Hindlimb muscle (tissue), 1 donor: ENCODE results near the gene USP46. TPM values are rescaled to one million over a fixed set of nuclear protein-coding genes. Genes with fewer than 3 reads are reported as not detected.

Experiments used
- DNase-seq: peaks from one replicate; pipeline ENCODE4 v3.0.0-alpha.2; 2013
- polyA plus RNA-seq: library from polyadenylated mRNA; unstranded; fragments of 120-200 nt; gene quantifications from one replicate; pipeline ENCODE4 v1.2.1, GENCODE V29; 2013; ENCODE audit not compliant: insufficient read length

Gene USP46, protein sequence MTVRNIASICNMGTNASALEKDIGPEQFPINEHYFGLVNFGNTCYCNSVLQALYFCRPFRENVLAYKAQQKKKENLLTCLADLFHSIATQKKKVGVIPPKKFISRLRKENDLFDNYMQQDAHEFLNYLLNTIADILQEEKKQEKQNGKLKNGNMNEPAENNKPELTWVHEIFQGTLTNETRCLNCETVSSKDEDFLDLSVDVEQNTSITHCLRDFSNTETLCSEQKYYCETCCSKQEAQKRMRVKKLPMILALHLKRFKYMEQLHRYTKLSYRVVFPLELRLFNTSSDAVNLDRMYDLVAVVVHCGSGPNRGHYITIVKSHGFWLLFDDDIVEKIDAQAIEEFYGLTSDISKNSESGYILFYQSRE
- 30.7 TPM for polyA plus RNA-seq

DNA sequence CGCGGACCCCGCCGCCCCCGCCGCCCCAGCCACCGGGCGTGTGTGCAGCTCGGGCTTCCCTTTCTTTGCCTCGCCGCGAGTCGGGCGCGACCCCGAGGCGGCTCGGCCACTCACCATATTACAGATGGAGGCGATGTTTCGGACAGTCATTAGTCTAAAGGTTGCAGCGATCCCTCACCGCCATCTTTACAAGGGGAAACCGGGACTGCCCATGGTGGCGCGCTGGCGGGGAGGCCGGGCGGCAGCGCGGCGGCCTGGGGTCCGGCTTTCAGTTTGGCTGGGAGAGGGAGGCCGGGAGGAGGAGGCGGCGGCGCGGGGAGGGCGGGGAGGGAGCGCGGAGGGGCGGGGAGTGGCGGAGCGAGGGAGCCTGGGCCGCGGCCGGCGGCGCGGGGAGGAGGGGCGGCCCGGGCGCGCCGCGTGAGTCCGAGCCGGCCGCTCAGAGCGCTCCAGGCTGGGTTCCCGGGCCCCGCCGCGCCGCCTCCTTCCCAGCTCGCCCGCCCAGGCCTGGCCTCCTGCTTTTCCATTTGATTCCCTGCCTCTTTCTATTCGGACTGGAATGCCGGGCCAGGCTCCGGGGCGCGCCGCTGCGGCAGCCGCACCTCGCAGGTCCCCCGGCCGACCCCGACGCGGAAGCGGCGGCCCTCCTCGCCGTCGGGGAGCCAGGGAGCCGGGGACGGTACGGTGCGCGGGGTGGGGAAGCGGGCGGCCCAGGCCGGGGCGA, at the start of gene USP46:
Gene USP46 (minus strand): TSS at position 301 of the 721 bp plus-strand sequence. CDS start 151 bp downstream, at position 150.
- peak; percentile 90 for DNase-seq

- DNase-seq: no peak
Observed at GRCh38 chr4:52704661-52705060, 45.6 kb upstream of the USP46 start.

DNA sequence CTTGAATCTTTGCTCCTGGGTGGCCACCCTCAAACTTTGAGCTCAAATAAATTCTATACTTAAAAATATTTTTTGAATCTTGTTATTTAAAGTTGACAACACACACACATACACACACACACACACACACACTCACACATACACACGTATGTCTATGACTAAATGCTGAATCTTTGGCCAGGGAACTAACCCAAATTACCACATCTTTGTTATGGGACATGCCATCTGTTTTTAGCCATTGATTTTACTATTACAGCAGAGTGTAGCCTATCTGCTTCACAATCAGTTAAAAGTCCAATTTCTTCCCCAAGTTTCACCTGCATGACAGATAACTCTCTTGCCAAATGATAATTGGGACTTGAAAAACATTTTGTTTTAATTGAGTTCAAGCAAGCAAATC, 45.0 kb upstream of the USP46 start:
- no peak for DNase-seq

DNA sequence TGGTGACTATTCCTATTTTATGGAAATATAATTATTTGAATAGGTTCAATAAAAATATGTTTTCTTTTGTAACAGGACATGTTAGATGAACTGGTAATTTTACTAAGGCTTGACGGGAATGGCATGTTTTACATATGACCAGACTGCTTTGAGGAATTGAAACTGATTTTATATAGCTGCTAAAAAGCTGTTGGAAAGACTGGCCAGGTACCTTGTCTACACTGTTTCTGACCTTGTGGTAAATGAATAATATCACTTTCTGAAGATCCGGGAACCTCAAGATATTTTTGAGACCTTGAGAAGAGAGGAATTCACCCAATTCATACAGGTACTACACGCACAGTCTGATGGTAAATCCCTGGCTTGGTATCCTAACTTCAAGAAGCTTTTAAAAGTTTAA, 42.1 kb upstream of the USP46 start:
- no peak for DNase-seq

DNA sequence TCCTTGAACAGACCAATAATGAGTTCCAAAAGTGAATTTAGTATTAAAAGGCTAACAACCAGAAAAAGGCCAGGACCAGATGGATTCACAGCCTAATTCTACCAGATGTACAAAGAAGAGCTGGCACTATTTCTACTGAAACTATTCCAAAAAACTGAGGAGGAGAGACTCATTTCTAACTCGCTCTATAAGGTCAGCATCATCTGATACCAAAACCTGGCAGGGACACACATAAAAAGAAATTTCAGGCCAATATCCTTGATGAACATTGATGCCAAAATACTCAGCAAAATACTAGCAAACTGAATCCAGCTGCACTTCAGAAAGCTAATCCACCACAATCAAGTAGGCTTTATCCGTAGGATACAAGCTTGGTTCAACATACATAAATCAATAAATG, 35.8 kb upstream of the USP46 start:
- DNase-seq: no peak

DNA sequence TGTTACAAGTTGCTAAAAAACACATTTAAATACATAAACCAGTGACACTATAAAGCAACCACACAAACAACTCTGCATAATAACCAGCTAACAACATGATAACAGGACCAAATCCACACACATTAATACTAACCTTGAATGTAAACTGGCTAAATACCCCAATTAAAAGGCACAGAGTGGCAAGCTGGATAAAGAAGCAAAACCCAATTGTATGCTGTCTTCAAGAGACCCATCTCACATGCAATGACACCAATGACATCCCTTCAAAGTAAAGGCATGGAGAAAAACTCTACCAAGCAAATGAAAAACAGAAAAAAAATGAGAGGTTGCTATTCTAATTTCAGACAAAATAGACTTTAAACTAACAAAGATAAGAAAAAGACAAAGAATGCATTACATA, 34.4 kb upstream of the USP46 start:
- DNase-seq: no peak

DNA sequence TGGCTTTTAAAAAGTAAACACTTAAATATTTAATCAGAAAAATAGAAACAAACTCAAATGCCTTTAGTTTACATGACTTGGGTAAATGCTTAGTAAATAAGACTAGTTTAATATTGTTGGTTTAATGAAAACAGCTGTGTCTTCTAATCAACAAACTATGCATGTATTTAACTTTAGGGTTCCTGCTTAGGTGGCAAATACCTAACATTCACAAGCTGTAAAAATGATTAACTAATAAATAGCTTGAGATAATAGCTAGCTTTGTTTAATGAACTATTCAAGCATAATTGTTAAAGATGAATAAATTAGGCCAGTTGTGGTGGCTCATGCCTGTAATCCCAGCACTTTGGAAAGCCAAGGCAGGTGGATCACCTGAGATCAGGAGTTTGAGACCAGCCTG, 30.0 kb upstream of the USP46 start:
- no peak for DNase-seq

- no peak for DNase-seq
Observed at GRCh38 chr4:52687696-52688095, 28.6 kb upstream of the USP46 start.

- no peak for DNase-seq
Observed at GRCh38 chr4:52685316-52685715, 26.2 kb upstream of the USP46 start.

GRCh38 chr4:52684896-52685295, 25.8 kb upstream of the USP46 start:
- no peak for DNase-seq

DNA sequence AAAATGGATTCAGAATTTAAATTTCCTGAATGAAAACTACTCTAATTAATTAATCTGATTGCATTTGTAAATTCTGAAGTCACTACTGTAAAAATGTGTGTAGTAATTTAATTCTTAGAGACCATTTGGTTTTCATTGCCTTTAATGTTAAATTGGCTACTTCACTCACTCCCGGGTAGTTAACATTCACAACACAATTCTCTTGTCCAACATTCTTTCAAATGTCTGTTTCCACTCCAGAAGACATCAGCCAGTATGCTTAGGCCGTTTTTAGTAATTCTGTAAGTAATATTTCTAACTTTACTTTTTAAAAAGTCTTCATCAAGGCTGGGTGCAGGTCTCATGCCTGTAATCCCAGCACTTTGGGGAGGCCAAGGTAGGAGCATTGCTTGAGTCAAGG, 21.3 kb upstream of the USP46 start:
- DNase-seq: no peak

DNA sequence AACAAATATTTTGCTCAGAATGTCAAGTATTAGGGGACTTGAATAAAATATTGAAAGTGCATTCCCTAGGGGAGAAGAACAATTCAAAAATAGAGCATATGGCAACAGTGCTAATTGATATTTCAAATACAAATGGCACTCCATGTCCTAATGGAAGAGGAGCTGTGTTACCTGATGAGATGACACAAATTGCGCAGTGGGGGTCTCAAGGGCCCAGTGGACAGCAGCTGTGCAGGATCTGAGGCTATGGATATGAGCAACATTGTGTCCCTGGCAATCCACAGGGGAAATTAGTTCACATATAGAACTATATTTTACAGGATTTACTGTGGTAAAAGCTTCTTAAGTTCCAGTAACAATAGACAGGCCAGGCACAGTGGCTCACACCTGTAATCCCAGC, 17.4 kb upstream of the USP46 start:
- DNase-seq: no peak

DNA sequence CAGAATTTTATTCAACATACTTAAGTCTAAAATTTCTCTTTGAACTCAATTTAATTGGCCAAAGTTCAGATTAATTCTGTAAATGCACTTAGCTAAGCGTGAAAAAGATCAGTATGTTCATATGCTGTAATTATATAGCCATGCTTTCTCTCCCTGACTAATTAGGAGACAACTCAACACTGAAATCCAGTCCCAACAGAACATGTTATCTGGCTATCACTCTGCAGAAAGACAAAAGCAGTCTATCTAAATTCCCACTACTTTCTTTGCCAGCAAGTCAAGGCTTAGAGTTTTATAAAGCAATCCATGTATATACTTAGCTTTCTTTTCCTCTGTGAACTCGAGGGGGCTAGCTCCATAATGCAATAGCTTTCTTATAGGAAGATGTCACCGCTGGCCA, 16.0 kb upstream of the USP46 start:
- no peak for DNase-seq

GRCh38 chr4:52670739-52671138, 11.6 kb upstream of the USP46 start:
- no peak for DNase-seq

DNA sequence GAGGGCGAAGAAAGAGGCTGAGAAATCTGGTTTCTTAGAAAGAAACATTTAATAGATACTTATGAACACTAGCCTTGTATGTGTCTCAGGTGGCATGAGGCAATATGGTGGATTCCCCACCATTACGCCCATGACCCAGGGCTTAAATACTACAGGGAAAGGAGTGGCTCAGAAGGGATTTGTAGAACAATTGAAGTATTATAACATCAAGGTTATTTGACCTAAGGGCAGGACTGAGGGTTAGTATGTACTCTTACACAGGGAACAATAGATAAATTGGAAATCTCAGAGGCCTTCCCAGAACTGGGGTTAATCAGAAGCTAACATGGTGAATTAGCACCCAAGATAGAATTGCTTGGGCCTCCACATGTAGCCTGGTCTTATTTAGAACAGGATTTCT, 11.0 kb upstream of the USP46 start:
- DNase-seq: no peak

GRCh38 chr4:52665592-52665991, 6.5 kb upstream of the USP46 start:
- DNase-seq: no peak

- no peak for DNase-seq
Observed at GRCh38 chr4:52664479-52664878, 5.4 kb upstream of the USP46 start.

GRCh38 chr4:52661966-52662690, 3.0 kb upstream of the USP46 start:
- DNase-seq: no peak

DNA sequence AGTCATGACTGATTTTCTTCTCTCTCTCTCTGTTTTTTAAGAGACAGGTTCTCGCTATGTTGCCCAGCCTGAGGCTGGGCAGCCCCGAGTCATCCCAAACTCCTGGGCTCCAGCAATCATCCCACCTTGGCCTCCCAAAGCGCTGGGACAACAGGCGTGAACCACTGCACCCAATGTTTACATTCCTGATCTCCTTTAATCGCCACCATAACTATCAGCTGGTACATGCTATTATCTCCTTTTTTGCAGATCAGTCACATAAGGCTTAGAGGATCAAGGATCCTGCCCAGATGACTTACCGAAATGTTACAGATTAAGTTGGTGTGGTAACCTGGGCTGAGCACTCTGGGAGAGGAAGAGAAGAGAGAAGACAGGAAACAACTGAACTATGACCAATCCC, 1.5 kb upstream of the USP46 start:
- DNase-seq: no peak

GRCh38 chr4:52659722-52660261, 691 bp upstream of the USP46 start:
- DNase-seq: peak; percentile 51

DNA sequence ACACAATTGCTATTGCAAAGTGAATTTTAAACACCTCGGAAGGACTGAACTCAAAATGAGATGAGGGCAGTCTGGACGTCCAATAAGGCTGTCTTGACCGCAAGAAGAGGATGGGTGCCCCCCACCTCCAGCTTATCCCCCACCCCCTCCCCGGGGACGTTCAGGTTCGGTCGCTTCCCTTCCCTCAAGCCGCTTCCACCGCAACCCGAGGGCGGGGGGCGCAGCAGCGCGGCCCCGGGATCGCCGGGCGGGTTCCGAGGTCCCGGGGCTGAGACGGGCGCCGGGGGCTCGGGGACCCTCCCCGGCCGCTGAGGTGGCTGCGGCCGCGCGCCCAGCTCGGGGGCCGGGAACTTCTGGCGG, 480 bp downstream of the USP46 start:
- peak; percentile 38 for DNase-seq

DNA sequence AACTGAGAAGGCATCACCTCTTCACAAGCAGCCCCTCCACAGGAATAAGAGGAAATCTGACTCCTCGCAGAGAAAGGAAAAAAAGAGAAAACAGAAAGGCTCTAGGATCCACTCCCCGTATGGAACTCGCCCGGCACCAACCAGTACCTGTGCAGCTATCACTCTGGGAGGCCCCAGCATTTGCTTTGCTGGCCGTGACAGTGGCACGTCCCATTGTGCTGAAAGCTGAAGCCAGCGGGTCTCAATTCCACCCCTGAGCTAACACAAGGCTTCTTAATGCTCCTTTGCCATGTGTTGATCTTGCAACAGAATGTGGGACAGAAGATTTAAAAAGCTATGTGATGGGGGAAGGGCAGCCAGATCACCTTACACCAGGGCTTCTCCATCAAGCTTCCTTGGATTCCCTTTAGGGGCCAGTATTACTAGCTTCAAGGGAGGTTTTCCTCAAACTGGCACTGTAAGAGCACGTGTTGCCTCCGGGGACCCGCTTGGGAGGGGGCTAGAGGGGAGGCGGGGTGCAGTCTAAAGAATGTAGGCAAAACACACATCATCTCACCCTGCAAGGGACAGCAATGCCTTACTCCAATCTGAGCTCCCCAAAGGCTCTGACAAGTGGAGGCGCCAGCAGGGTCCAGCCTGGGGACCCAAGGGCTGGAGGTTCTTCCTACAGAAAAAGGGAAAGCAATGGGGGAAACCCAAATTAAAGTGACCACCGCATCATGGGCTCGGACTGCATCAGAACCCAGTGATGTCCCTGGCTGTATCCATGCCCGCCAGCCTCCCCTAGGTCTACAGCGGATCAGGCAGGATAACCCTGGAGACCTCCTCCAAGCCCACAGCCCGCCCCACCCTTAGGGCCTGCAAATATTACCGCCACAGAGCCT, 1.2 kb downstream of the USP46 start:
- peak; percentile 38 for DNase-seq
